Mucosa of stomach (tissue), 1 donor: ENCODE measurements around the gene COMMD2.
A peak's percentile ranks its signal among the peaks of the same experiment; 100 is the strongest.

Experiments
- H3K27me3 ChIP-seq: one replicate; pipeline ENCODE4 v1.7.0; 2013; ENCODE audit warnings: mild to moderate bottlenecking, low read length; ENCODE audit not compliant: control insufficient read depth, insufficient read depth
- H3K36me3 ChIP-seq: one replicate; pipeline ENCODE4 v1.7.0; 2013; ENCODE audit warnings: low read length; ENCODE audit not compliant: control insufficient read depth, insufficient read depth
- H3K4me1 ChIP-seq: one replicate; pipeline ENCODE4 v1.7.0; 2013; ENCODE audit warnings: mild to moderate bottlenecking, low read length; ENCODE audit not compliant: control insufficient read depth, insufficient read depth
- H3K4me3 ChIP-seq: one replicate; pipeline ENCODE4 v1.7.0; 2013; ENCODE audit warnings: low read length
- H3K9ac ChIP-seq: one replicate; pipeline ENCODE4 v1.7.0; 2013; ENCODE audit warnings: mild to moderate bottlenecking, low read length, moderate library complexity
- H3K9me3 ChIP-seq: one replicate; pipeline ENCODE4 v1.7.0; 2013; ENCODE audit warnings: mild to moderate bottlenecking, low read length, moderate library complexity; ENCODE audit not compliant: control insufficient read depth
- donor health status: Pancreatic carcinoma.

COMMD2 gene

DNA sequence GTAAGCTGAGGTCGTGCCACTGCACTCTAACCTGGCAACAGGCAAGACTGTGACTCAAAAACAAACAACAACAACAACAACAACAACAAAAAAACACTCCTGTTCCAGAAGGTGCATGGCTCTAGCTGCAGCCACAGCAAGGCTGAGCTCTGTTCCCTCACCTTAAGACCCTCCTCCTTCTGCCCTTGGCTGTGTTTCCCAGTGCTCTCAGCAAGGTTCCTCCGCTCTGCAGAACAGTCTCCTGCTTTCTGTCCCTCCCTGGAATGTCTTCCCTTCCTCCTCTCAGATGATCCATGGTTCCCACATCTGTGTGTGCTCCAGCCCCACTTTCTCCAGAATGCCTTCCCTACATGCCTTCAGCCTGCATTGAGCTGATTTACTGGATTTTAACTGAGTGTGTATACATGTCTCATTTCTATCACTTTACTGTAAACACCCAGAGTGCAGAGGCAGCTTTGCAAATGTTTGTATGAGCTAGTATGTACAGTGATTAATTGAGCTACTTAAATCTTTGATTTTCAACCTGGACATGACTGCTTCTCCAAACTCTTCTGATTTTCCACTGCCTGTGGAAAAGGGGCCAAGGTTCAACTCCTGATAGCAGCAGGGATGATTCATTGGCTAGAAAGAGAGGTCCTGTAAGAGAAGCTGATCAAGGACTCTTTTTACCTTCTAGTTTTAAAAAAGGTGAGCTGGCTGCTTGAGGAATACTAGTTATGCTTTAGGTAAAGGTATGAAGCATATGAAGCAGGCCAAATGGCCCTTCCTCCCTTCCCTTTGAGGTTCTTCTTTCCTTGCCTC lies 25.3 kb upstream of the COMMD2 start:
- H3K4me3 ChIP-seq: no peak overlapping the region
- H3K27me3 ChIP-seq: no peaks in the 10 kb centered on the region
- no peaks in the 10 kb centered on the region for H3K9me3 ChIP-seq
- H3K9ac ChIP-seq: no peak overlapping the region
- peaks cover 7% of the 10 kb centered on the region for H3K4me1 ChIP-seq
- no peaks in the 10 kb centered on the region for H3K36me3 ChIP-seq

DNA sequence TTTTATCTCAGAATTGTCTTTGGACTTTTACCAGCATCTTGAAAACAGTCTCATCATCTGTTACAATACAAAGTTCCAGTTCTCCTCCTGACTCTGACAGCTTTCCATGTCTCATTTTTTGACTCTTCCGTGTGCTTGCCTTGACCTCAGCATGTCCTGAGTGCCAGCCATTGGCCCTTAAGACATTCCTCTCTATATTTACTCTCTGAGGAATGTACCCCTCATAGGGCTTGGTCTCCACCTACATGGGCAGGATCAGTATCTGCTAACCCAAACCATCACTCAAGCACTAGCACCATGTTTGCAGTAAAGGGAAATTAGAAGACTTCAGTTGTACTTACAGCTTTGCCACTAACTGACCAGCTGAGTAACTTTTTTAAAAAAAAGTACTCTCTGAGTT lies 23.9 kb upstream of the COMMD2 start:
- H3K4me1 ChIP-seq: peaks cover 7% of the 10 kb centered on the region
- no peaks in the 10 kb centered on the region for H3K36me3 ChIP-seq
- H3K9me3 ChIP-seq: no peaks in the 10 kb centered on the region
- H3K9ac ChIP-seq: no peak overlapping the region
- no peak overlapping the region for H3K4me3 ChIP-seq
- H3K27me3 ChIP-seq: no peaks in the 10 kb centered on the region

DNA sequence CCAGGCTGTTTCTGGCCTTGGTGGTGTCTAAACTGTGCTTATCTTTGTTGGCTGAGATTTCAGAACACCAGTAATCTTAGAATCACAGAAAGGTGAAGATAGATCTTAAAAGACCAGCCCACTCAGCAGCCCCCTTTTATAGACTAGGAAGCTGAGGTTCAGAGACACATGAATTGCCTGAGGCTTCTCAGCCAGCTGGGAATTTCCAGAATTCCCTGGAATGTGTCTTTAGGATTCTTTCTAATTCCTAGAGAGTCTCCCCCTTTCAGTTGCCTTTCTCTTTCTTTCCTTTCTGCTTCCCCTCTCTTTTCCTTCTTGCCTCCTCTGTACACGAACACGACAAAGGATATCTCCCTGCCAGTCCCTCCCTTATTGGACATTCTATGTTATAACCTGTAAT lies 20.6 kb upstream of the COMMD2 start:
- no peaks in the 10 kb centered on the region for H3K36me3 ChIP-seq
- H3K9me3 ChIP-seq: no peaks in the 10 kb centered on the region
- no peaks in the 10 kb centered on the region for H3K27me3 ChIP-seq
- H3K4me1 ChIP-seq: peaks cover 5% of the 10 kb centered on the region
- H3K4me3 ChIP-seq: no peak overlapping the region
- H3K9ac ChIP-seq: no peak overlapping the region

DNA sequence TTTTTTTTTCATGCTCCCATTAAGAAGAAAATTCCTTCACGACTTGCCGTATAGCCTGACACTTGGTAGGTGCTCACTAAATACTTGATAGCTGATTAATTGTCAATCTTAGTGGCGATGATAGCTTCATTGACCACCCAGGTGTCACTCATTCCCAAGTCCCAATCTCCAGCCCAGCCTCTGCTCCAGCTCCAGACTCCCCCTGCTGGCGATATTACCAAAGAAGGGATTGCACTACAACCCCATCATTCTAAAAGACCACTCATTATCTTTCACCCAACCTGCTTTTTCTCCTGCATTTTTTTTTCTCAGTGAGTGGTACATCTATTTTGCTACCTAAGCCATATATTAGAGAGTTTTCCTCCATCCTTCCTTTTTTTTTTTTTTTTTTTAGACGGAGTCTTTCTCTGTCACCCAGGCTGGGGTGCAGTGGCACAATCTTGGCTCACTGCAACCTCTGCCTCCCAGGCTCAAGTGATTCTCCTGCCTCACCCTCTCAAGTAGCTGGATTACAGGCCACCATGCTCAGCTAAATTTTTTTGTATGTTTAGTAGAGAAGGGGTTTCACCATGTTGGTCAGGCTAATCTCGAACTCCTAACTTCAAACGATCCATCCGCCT lies 19.5 kb upstream of the COMMD2 start:
- Histone ChIP-seq H3K4me3 (no peak overlapping the region), H3K9ac (no peak overlapping the region), H3K36me3 (no peaks in the 10 kb centered on the region), H3K27me3 (no peaks in the 10 kb centered on the region), H3K4me1 (no peaks in the 10 kb centered on the region), H3K9me3 (no peaks in the 10 kb centered on the region)

DNA sequence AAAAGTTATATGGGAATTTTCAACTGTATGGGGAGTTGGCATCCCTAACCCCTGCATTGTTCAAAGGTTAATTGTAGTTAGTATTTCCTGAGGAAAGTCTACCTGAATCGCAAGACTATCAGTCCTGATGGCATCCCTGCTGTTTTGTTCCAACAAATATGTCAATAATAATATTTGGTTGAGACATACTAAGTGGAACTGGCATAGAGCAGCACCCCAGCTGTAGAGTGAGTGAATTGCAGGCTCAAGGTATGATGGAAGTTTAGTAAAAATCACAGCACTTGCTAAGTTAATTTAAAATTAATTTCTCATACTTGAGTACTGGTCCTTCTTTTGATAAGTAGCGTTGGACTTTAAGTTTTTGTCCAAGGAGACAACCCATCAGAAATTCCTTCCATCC lies 18.0 kb upstream of the COMMD2 start:
- Histone ChIP-seq H3K4me1 (no peaks in the 10 kb centered on the region), H3K27me3 (no peaks in the 10 kb centered on the region), H3K9ac (no peak overlapping the region), H3K9me3 (no peaks in the 10 kb centered on the region), H3K4me3 (no peak overlapping the region), H3K36me3 (no peaks in the 10 kb centered on the region)

DNA sequence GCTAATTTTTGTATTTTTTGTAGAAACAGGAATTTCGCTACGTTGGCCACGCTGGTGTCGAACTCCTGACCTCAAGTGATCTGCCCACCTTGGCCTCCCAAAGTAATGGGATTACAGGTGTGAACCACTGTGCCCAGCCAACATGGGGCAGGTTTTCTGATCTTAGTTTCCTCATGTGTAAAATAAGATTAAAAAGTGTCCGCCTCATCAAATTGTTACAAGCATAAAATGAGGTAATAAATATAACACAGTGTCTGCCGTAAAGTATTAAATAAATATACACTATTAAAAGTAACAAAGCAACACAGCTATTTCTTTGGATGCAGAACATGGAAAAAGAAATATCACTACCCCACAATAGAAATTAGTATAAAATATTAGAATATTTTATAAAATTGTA lies 16.4 kb upstream of the COMMD2 start:
- Histone ChIP-seq H3K9me3 (no peaks in the 10 kb centered on the region), H3K4me3 (no peak overlapping the region), H3K36me3 (no peaks in the 10 kb centered on the region), H3K27me3 (peaks cover 5% of the 10 kb centered on the region), H3K4me1 (no peaks in the 10 kb centered on the region), H3K9ac (no peak overlapping the region)

DNA sequence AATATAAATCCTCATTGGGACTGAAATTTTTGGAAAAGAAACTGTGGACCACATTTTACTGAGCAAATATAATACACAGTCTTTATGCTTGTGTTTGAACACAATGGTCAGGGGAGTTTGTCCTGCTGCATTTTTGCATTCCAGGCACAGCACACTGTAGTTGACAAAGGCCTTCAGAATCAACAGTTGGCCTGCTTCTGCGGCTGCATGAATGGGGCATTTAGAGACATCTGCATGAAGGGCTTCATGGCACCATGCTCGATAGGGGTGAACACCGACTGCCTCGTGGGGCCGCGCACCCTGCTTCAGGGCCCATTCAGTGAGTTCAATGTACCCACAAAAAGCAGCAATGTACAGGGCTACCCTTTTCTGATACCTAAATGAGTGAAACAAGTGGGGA lies 15.4 kb upstream of the COMMD2 start:
- Histone ChIP-seq H3K9ac (no peak overlapping the region), H3K4me3 (no peak overlapping the region), H3K36me3 (no peaks in the 10 kb centered on the region), H3K27me3 (peaks cover 5% of the 10 kb centered on the region), H3K4me1 (no peaks in the 10 kb centered on the region), H3K9me3 (no peaks in the 10 kb centered on the region)

DNA sequence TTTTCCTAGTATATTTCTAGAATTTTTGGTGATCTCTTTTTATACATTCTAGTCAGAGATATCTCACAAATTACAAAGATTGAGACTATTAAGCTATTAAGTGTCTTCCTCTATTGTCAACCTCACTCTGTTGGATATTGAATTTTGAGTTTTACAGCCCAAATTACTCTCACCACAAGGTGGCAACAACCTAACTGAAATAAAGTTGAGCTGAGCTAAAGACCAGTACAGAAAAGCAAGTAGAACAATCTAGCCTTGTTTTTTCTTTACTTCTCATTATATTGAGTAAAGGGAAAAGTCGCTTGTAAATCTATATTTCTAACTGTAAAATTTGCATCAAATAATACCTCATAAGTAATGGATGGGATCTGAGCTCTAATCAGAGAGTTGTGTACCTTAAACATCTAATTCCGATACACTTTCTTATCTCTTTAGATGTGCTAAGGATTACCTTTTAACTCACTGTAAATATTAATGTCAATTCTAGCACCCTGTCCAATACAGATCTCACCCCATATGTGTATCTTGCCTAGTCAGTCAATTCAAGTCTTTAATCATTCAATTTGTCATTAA lies 13.6 kb upstream of the COMMD2 start:
- Histone ChIP-seq H3K9ac (no peak overlapping the region), H3K4me3 (no peak overlapping the region), H3K4me1 (no peaks in the 10 kb centered on the region), H3K9me3 (no peaks in the 10 kb centered on the region), H3K36me3 (no peaks in the 10 kb centered on the region), H3K27me3 (peaks cover 5% of the 10 kb centered on the region)

DNA sequence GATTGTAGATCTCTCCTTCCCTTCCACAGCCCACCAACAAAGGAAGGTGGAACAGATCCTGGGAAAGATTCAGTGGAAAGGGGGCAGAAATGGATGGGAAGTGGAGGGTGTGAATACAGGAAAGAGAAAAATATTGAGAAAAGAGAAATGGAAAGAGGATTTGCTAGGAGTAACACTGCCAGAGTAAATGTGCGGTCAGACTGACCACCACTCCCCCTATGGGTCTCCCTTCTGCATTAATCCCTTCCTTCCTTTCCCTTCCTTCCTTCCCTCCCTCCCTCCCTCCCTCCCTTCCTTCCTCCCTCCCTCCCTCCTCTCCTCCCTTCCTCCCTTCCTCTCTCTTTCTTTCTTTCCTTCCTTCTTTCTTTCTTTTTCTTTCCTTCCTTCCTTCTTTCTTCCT lies 12.0 kb upstream of the COMMD2 start:
- Histone ChIP-seq H3K9me3 (no peaks in the 10 kb centered on the region), H3K4me1 (no peaks in the 10 kb centered on the region), H3K9ac (no peak overlapping the region), H3K4me3 (no peak overlapping the region), H3K36me3 (no peaks in the 10 kb centered on the region), H3K27me3 (peaks cover 5% of the 10 kb centered on the region)

DNA sequence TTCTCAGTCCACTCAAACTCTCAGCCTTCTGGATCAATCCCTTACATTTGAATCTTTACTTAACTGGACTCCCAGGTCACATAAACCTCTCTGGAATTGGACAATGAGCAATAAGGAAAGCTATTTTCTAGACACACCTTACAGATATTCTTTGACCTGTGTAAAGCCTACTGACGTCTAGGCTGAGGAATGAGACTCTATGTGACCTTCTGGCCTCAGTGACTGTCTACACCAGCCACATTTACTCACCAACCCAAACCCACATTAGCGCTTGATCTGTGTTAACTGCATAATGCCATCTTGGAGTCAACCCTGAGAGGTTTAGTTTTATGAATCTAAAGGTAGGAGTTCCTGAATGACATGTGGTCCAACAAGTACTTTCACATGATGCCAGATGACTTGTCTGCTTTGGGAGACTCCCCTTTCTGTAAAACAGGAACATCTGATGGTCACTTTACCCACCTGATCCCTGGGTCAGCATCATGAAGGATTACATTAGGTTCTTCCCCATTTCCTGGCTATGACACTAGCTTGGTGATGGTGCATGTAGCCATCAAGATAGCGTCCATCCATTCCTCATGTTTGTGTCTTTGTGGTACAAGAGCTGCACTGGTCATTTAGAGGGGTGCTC lies 11.4 kb upstream of the COMMD2 start:
- no peaks in the 10 kb centered on the region for H3K9me3 ChIP-seq
- peaks cover 5% of the 10 kb centered on the region for H3K27me3 ChIP-seq
- H3K4me1 ChIP-seq: no peaks in the 10 kb centered on the region
- no peak overlapping the region for H3K9ac ChIP-seq
- no peaks in the 10 kb centered on the region for H3K36me3 ChIP-seq
- no peak overlapping the region for H3K4me3 ChIP-seq

DNA sequence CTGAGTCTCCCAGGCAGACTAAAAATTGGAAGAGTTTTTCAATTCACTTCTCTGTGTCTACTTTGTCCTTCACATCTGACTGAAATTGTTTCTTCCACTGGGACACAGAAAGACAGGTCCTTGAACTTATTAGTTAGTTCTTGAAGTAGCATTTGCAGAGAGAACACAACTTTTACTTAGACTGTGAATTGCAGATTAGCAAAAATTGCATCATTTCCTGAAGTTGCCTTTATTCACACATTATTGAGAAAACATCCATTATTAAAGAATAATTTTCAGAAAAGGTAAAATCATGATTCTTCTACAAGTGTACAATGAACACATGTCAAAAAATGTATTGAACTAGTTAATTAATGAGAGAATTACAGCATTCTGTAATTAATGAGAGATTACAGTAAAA lies 1.4 kb upstream of the COMMD2 start:
- no peak overlapping the region for H3K4me3 ChIP-seq
- H3K36me3 ChIP-seq: no peaks in the 10 kb centered on the region

DNA sequence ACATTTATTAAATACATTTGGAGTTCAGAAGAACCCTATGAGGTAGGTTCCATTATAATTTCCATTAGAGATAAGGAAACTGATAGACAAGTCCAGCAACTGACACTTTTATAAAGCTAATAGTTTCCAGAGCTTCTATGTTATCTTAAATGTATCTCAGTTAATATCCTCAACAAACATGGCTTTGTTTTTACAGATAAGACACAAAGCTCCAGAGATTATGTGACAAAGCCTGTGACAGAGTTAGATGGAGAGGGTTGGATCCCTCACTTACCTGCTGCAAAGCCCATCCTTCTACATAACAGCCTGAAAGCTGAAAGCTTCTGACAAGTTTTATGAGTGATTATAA lies 473 bp upstream of the COMMD2 start:
- peak overlapping the region; percentile 91 for H3K9ac ChIP-seq
- no peaks in the 10 kb centered on the region for H3K9me3 ChIP-seq
- peak overlapping the region; percentile 23 for H3K4me3 ChIP-seq
- no peaks in the 10 kb centered on the region for H3K27me3 ChIP-seq
- no peaks in the 10 kb centered on the region for H3K36me3 ChIP-seq
- H3K4me1 ChIP-seq: peaks cover 6% of the 10 kb centered on the region

More for the DNA sequence above, 1.4 kb upstream of the COMMD2 start:
- Histone ChIP-seq H3K9ac (no peak overlapping the region), H3K9me3 (no peaks in the 10 kb centered on the region), H3K27me3 (no peaks in the 10 kb centered on the region), H3K4me1 (peaks cover 6% of the 10 kb centered on the region)
